Endothelial cell (in vitro differentiated cells): ENCODE results near the gene SPOCK1. TPM values are rescaled to one million over a fixed set of nuclear protein-coding genes. Genes with fewer than 3 reads are reported as not detected.

Source experiments
- DNase-seq: peaks from one replicate; pipeline ENCODE4 v3.0.0; 2021; ENCODE audit warnings: low spot score
- H3K27ac Mint-ChIP-seq: one replicate; pipeline ENCODE4 v1.8.0; 2021; ENCODE audit warnings: mixed read lengths, inconsistent platforms; ENCODE audit not compliant: unreplicated experiment
- H3K27me3 Mint-ChIP-seq: one replicate; pipeline ENCODE4 v1.8.0; 2021; ENCODE audit warnings: mild to moderate bottlenecking, moderate library complexity, mixed read lengths, inconsistent platforms; ENCODE audit not compliant: unreplicated experiment
- H3K36me3 Mint-ChIP-seq: one replicate; pipeline ENCODE4 v1.8.0; 2021; ENCODE audit warnings: mild to moderate bottlenecking, low read depth, mixed read lengths, inconsistent platforms; ENCODE audit not compliant: unreplicated experiment
- H3K4me1 Mint-ChIP-seq: one replicate; pipeline ENCODE4 v1.8.0; 2021; ENCODE audit warnings: mild to moderate bottlenecking, mixed read lengths, inconsistent platforms; ENCODE audit not compliant: unreplicated experiment
- H3K4me3 Mint-ChIP-seq: one replicate; pipeline ENCODE4 v1.8.0; 2021; ENCODE audit warnings: mild to moderate bottlenecking, mixed read lengths, inconsistent platforms; ENCODE audit not compliant: unreplicated experiment
- H3K9me3 Mint-ChIP-seq: one replicate; pipeline ENCODE4 v1.8.0; 2021; ENCODE audit warnings: mixed read lengths, inconsistent platforms; ENCODE audit not compliant: unreplicated experiment
- CTCF ChIP-seq: fragments of 200-600 bp; sonication (generic); IDR thresholded peaks from one replicate; pipeline ENCODE4 v1.5.0; 2021; ENCODE audit warnings: antibody characterized with exemption; ENCODE audit not compliant: unreplicated experiment
- total RNA-seq: library from RNA; stranded (reverse); fragmentation: NEBNext Ultra II Directional; extraction: Animal tissue kit (Norgen Biotek cat#: 25700); gene quantifications from one replicate; pipeline ENCODE4 v1.2.1, GENCODE V29; 2021; ENCODE audit not compliant: unreplicated experiment

The SPOCK1 gene
- total RNA-seq, 1 donor from 2014 or later: 8.7 TPM

DNA sequence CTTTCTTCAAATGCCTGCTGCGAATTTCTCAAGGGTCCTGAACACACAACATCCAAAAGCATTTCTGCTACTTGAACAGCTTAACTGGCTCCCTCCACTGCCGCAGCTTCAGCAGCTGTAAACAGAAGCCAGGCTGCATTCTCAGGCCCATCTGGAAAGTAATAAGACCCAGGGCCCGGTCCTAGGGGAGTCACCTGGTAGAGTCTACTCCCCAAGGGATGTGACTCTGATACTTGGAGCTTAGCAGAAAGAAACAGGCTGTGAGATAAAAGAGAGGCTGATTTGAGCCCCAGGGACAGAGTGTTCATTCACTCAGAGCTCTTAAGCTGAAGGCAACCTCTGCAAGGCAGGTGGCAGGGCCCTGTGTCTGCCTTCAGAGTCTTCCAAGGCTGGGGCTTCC is 356.8 kb downstream of the SPOCK1 start:
- TF ChIP-seq CTCF: no peak
- peaks cover 9% of the 10 kb centered on the region for H3K4me1 Mint-ChIP-seq
- H3K27ac Mint-ChIP-seq: no peak overlapping the region
- H3K9me3 Mint-ChIP-seq: no peaks in the 10 kb centered on the region
- no peak for DNase-seq
- peaks cover 1% of the 10 kb centered on the region for H3K27me3 Mint-ChIP-seq
- H3K4me3 Mint-ChIP-seq: no peak overlapping the region
- no peaks in the 10 kb centered on the region for H3K36me3 Mint-ChIP-seq

GRCh38 chr5:137141779-137142178 is 357.3 kb downstream of the SPOCK1 start:
- Mint-ChIP-seq H3K36me3 (no peaks in the 10 kb centered on the region), H3K4me1 (peaks cover 13% of the 10 kb centered on the region), H3K9me3 (no peaks in the 10 kb centered on the region), H3K4me3 (no peak overlapping the region), H3K27me3 (peaks cover 1% of the 10 kb centered on the region), H3K27ac (no peak overlapping the region)
- TF ChIP-seq CTCF: no peak
- no peak for DNase-seq

GRCh38 chr5:137136991-137137632 is 362.0 kb downstream of the SPOCK1 start:
- H3K4me3 Mint-ChIP-seq: no peak overlapping the region
- no peaks in the 10 kb centered on the region for H3K9me3 Mint-ChIP-seq
- no peak for DNase-seq
- H3K27ac Mint-ChIP-seq: no peak overlapping the region
- no peaks in the 10 kb centered on the region for H3K36me3 Mint-ChIP-seq
- H3K4me1 Mint-ChIP-seq: peaks cover 4% of the 10 kb centered on the region
- no peaks in the 10 kb centered on the region for H3K27me3 Mint-ChIP-seq
- no peak for TF ChIP-seq CTCF

GRCh38 chr5:137134920-137135532 is 364.1 kb downstream of the SPOCK1 start:
- no peak for DNase-seq
- Mint-ChIP-seq H3K4me3 (no peak overlapping the region), H3K4me1 (peaks cover 4% of the 10 kb centered on the region), H3K27me3 (no peaks in the 10 kb centered on the region), H3K9me3 (no peaks in the 10 kb centered on the region), H3K36me3 (no peaks in the 10 kb centered on the region), H3K27ac (no peak overlapping the region)
- TF ChIP-seq CTCF: no peak
